Measurements from ENCODE around the gene ALKBH7. TPM values are rescaled to one million over a fixed set of nuclear protein-coding genes. Genes with fewer than 3 reads are reported as not detected.
"Not testable (repeated sequence)": the region's sequence is repeated elsewhere in the genome, so short reads cannot be mapped to it uniquely, and the experiment has no call there.

The ALKBH7 gene
- total and polyA plus RNA-seq, 12 donors = 108 to 221 (median 168) TPM

GRCh38 chr19:6357174-6357573 lies 15.4 kb upstream of the ALKBH7 start:
- 76 to 77% methylated on average over 14 of the region's 14 CpGs for WGBS, 2 donors
- H3K4me1 ChIP-seq = peaks cover 0 to 3% (median under 1%) of the 10 kb centered on the region in 9 donors
- no peaks in the 10 kb centered on the region for H3K36me3 ChIP-seq
- DNase-seq (no peak), ATAC-seq (no peak)
- no peak for TF ChIP-seq CTCF (IDR thresholded peaks at IDR 0.05)
- intact Hi-C loops (cut with DNase I) = no loop called here
- H3K27ac ChIP-seq = no peak overlapping the region
- no peak overlapping the region for H3K4me3 ChIP-seq
- H3K27me3 ChIP-seq = no peaks in the 10 kb centered on the region
- H3K9me3 ChIP-seq = peaks cover 0 to 4% (median 0%) of the 10 kb centered on the region in 11 donors

GRCh38 chr19:6358003-6358402 lies 14.6 kb upstream of the ALKBH7 start:
- ATAC-seq = no peak
- Histone ChIP-seq H3K27ac (no peak overlapping the region), H3K36me3 (peaks cover 0 to 3% (median 0%) of the 10 kb centered on the region in 9 donors), H3K4me3 (no peak overlapping the region), H3K9me3 (no peaks in the 10 kb centered on the region), H3K4me1 (peaks cover 0 to 10% (median 8%) of the 10 kb centered on the region in 9 donors), H3K27me3 (no peaks in the 10 kb centered on the region)
- no peak for TF ChIP-seq CTCF (IDR thresholded peaks at IDR 0.05)
- DNase-seq = no peak
- WGBS, 2 donors = 49 to 59% methylated on average over 9 of the region's 9 CpGs
- intact Hi-C loops (cut with DNase I) = no loop called here

- Histone ChIP-seq H3K27ac (no peak overlapping the region), H3K4me1 (peaks cover 0 to 14% (median 8%) of the 10 kb centered on the region in 9 donors), H3K9me3 (no peaks in the 10 kb centered on the region), H3K4me3 (no peak overlapping the region), H3K36me3 (peaks cover 0 to 21% (median 7%) of the 10 kb centered on the region in 9 donors), H3K27me3 (no peaks in the 10 kb centered on the region)
- DNase-seq (no peak), ATAC-seq (no peak)
- WGBS, 2 donors = 85 to 88% methylated on average over 5 of the region's 5 CpGs
- TF ChIP-seq CTCF (IDR thresholded peaks at IDR 0.05) = no peak
- intact Hi-C loops (cut with DNase I) = loop anchor here in 1 of 10 donors (5.0 kb wide), 1 partner anchor 142 kb away; no protein-coding TSS in a partner anchor
Measured at GRCh38 chr19:6359568-6360341, 12.8 kb upstream of the ALKBH7 start.

GRCh38 chr19:6360445-6360844 lies 12.1 kb upstream of the ALKBH7 start:
- DNase-seq, ATAC-seq, H3K9me3 ChIP-seq, H3K27me3 ChIP-seq, H3K4me3 ChIP-seq, H3K27ac ChIP-seq: not testable (repeated sequence)
- WGBS, 2 donors = 87 to 90% methylated on average over 12 of the region's 12 CpGs
- peaks cover 0 to 28% (median 14%) of the 10 kb centered on the region in 9 donors for H3K36me3 ChIP-seq
- intact Hi-C loops (cut with DNase I) = loop anchor here in 1 of 10 donors (5.0 kb wide), 1 partner anchor 143 kb away; no protein-coding TSS in a partner anchor
- H3K4me1 ChIP-seq = peaks cover 0 to 14% (median 8%) of the 10 kb centered on the region in 9 donors

GRCh38 chr19:6360857-6361216 lies 11.8 kb upstream of the ALKBH7 start:
- DNase-seq, H3K27me3 ChIP-seq, H3K9me3 ChIP-seq, ATAC-seq: not testable (repeated sequence)
- intact Hi-C loops (cut with DNase I) = loop anchor here in 2 of 10 donors (1.0 to 5.0 kb wide), 2 partner anchors 11 to 144 kb away; partner anchors contain the start of gene ALKBH7 (in 1 of the 2)
- Histone ChIP-seq H3K27ac (peak overlapping the region in 8 of 10 donors; percentile 83 to 95 (median 92)), H3K4me1 (peaks cover 0 to 14% (median 8%) of the 10 kb centered on the region in 9 donors), H3K4me3 (peak overlapping the region in 9 of 10 donors; percentile 71 to 99 (median 91)), H3K36me3 (peaks cover 0 to 32% (median 18%) of the 10 kb centered on the region in 9 donors)
- WGBS, 2 donors = 92 to 93% methylated on average over 10 of the region's 10 CpGs

All from heart right ventricle (tissue), 16 donors.